Right kidney (tissue), 1 donor: ENCODE results near the gene MVB12B.

Source experiments
- DNase-seq: peaks from one replicate; pipeline ENCODE4 v3.0.0-alpha.2; 2016

Gene MVB12B

DNA sequence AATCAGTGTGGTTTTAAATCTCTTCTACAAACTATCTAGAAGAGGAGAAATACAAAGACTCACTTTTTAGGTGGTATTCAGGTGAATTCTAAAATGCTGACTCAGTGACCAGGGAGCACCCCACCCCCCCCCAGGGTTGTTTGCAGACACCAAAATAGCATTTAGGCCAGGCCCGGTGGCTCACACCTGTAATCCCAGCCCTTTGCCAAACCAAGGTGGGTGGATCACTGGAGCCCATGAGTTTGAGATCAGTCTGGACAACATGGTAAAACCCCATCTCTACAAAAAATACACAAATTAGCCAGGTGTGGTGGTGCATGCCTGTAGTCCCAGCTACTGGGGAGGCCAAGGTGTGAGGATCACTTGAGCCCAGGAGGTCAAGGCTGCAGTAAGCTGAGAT lies 168.1 kb downstream of the MVB12B start:
- DNase-seq, result no peak

DNA sequence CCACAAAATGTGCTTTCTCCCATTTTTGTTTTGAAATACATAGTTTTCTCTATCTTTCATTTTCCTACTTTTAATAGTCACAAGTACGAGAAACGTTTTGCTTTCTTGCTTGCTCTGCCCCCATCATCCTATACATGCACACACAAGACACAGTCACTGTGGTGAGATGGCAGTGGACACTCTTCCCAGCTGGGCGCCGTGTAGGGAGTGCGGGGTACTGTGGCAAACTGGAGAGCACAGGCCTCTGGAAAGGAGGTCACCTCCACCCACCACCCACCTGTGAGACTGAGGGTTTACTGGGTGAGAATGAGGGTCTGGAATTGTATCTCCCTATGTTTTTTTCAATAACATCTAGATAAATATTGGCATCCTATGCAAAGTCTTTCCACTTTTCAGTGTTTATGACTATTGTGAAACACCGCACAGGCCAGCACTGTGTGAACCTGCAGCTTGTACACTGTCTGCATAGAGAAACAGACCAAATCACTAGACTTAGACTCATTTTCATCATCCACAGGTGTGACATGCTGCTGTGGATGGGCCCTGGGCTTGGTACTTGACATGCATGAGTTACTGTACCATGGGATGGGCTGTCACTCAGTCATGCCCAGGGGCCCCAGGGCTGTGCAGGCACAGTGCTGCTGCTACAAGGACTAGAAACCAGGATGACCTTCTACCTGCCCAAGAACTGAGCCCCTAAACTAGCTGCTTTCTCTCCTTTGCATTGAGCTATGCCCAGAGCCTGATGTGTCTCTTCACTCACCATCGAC lies 169.0 kb downstream of the MVB12B start:
- no peak for DNase-seq

DNA sequence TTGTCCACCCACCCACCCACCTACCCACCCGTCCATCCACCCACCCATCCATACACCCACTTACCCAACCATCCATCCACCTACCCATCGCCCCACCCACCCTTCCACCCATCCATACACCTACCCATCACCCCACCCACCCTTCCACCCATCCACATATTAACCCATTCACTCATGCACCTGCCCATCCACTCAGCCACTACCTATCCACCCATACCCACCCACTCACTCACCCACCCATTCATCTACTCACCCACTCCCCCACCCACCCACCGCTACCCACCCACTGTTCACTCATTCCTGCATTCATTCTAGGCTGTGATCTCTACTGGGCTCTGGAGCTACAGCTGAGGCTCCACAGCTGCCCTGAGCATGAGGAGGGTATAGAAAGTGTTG lies 169.6 kb downstream of the MVB12B start:
- no peak for DNase-seq

DNA sequence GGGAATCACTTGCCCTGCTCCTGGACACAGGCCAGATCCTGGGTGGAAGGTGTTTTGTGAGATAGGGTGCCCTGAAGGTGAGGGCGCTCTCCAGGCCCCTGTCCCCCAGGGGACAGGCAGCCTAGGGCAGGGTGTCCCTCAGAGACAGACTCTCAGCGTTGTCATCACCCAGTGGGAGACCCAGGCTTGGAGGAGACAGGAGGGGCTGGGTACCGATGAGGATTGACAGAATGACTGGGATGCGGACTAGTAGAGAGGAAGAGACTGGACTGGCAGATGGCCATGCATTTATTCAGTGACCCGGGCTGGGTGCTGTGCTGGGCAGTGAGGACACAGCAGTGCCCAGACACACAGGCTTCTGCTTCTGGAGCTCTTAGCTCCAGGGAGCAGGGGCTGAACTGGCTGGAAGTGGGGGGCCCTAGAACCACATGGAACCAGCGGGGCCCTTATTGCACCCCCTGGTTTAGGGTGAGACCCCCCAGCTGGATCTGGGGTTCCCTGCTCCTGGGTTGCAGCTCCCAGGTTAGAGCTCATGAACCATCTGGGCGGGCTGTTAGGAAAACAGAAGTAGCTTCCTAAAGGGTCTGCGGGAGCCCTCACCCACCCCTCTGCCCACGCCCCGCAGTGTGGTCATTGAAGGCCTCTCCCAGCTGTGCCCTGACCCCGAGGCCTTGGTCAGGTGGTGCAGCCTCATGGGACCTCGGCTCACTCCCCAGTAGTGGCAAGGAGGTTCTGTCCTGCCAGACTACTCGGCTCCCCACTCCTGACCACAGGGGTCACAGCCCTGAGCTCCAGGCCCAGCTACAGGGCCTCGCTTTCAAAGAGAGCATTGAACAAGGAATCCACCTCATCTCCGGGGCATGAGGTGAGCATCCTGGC lies 170.4 kb downstream of the MVB12B start:
- no peak for DNase-seq

DNA sequence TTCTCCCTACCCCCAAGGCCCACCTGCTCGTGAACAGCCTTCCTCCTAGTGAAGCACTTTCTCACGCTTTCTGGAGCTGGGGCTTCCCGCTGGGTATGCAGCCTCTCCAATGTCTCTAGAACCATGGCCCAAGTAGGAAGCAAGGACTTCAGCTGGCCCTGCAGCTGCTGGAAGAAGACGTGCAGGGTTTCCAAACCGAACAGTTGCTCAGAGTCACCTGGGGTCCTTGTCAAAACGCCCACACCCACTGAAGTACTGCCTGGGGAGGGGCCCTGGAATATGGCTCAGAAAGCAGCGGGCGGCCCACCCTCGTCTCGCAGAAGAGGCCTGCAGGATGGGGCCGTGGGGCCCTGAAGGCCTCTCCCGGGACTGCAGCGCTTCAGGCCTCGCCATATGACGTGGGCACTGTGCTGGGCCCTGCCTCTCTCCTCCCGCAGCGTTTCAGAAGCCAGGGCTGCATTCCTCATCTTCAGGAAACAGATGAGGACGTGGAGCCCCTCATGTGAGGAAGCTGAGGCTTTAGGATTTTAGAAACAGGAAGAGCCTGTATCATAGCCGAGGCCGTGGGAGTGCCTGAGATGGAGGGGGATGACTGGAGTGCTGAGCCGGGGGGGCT lies 171.1 kb downstream of the MVB12B start:
- DNase-seq, result no peak

DNA sequence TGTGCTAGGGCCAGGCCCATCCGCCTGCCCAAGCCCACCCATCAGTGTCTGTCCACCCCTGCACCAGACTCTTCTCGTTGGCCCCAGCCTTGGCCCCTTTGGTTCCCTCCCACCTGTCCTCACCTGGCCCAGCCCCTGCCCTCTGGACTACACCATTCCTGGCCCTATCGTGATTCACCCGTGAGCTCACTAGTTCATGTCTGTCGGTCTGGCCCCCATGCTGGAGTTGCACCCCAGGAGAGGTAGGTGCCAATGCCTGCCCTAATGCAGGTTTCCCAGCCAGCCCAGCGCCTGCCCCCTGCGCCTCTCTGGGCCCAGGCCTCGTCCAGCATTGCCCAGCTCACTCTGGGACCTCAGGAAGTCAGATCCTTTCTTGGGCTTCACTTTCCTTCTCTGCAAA lies 171.7 kb downstream of the MVB12B start:
- no peak for DNase-seq

DNA sequence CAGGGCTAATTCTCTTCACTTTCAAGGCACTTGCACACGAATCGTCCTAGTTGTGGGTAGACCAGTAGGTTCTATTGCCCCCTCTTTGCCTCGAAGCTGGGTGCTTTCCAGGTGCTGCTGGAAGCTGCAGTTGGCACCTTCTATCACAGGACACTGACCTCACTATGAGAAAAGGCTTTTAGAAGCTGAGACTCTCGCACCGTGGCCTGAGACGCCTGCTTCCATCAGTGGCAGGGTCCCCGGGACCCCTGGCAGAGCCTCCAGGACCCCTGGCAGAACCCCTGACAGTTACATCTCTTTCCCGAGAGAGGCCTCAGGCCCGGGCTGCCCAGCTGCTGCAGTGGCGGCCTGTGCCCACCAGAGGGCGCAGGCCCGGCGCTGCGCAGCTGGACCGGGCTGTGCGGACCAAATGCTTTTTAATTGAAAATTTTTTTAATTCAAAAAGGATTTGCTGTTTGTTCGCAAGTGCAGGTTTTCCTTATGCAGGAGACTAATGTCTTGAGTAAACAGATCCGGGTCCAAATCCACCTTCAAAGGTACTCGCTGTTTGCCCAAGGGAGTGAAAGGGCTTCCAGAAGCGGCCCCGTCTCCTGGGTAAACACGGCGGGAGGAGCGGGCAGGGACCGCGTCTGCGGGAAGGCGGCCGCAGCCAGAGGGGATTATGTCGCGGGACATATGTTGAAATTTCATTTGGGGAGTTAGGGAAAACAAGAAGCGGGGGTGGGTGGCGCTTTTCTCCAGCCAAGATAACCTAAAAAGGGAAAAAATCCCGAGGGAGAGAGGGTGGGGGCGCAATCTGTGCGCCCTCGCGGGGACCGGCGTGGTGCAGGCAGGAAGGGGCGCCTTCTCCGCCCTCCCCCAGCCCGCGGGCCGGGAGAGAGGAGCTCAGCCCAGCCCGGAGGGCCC lies 172.6 kb downstream of the MVB12B start:
- DNase-seq, result peak; percentile 85

DNA sequence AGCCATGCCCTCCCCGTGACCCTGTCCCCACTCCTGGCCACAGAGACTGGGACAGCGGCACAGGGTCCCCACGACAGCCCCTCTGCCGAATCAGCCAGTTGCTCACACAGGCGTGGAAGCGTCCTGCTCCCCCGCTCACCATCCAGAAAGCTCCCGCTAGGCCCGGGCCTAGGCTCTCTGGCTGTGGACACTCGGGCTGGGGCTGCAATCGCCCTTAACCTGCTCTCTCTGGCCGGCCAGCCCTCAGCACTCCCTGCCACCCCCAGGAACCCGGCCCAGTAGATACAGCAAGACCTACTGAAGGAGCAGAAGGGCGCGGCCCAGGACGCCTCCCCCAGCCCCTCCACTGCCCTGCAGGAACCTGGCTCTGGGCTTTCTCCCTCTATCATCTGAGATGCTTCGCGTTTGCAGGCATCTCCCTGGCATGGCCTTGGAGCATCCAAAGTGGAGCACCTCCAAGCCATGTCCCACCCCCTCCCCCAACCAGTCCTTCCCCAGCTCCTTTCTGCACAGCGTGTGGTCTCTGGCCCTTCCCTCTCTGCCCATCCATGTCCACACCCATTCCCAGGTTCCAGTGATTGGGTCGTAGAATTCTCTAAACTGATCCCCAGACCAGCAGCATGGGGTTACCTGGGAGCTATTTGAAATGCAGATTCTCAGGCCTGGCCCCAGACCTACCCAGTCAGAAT lies 173.4 kb downstream of the MVB12B start:
- DNase-seq, result peak; percentile 54

DNA sequence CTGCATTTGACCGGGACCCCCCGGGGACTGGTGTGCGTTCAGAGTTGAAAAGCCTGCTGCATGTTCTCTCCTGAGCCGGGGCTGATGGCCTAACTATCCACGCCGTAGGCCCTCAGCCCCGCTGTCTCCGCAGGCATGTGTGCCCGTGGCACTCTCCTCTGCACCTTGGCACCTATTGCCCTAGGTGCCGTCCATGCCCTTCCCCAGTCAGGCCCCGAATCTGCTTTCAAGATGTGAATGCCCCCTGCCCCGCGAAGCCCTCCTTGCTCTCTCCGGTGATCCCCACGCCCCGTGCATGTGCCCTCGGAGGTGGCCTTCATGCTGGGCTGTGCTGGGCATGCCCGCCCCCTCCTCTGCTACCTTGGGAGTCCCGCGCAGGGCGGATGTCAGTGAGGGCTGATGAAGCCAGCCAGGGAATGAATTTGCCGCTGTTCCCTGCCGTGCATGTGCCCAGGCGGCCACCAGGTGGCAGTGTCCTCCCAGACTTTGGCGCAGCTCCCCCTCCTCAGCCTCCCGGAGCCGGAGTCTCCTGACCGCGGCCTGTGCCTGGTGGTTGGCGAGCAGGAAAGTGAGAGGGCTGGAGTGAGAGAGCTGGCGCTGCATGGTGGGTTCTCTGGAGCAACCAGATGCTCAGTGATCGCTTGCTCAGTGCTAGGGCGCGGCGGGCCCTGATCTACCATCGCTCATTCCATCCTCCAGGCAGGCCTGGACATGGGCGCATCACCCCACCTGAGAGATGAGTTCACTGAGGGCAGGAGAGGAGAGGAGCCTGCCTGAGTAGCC lies 174.2 kb downstream of the MVB12B start:
- peak; percentile 75 for DNase-seq

DNA sequence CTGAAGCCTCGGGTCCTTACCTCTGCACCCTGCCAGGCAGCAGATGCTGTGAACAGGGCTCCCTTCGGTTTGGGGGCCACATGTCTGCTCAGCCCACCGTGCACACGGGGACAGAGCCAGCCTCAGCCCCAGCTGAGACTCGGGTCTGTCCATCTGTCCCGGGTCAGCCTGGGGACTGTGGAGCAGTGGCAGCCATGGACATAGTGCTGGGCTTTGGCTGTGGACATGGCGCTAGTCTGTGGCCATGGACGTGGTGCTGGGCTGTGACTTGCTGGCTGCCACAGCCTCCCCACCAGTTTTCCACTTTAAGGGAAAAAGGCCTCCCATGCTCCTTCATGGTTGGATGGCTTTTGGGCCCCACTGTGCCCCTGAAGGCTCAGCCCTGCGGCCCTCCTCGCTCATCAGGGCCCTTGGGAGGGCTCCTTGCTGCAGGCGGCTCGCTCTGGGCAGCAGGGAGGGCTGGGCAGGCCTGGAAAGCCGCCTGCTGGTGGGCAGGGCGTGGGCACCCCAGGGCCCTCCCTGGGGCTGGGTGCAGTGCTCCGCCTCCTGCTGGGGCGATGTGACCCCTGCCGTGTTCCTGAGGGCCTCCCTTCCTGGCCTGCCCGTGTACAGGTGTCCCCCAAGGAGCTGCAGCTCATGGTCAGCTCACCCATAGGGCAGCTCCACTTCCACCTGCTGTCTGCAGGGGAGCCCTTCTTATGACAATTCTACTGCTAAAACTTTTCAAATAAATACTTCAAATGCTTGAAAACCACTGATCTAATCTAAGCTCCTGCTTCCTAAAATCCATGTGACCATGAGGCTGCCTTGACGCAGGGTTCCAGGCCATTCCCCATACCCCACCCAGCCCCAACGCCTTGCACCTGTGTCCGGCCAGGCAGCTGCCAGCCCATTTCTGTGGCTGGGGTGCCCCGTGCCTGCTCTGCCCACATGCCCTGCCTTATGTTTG lies 175.0 kb downstream of the MVB12B start:
- DNase-seq, result no peak

DNA sequence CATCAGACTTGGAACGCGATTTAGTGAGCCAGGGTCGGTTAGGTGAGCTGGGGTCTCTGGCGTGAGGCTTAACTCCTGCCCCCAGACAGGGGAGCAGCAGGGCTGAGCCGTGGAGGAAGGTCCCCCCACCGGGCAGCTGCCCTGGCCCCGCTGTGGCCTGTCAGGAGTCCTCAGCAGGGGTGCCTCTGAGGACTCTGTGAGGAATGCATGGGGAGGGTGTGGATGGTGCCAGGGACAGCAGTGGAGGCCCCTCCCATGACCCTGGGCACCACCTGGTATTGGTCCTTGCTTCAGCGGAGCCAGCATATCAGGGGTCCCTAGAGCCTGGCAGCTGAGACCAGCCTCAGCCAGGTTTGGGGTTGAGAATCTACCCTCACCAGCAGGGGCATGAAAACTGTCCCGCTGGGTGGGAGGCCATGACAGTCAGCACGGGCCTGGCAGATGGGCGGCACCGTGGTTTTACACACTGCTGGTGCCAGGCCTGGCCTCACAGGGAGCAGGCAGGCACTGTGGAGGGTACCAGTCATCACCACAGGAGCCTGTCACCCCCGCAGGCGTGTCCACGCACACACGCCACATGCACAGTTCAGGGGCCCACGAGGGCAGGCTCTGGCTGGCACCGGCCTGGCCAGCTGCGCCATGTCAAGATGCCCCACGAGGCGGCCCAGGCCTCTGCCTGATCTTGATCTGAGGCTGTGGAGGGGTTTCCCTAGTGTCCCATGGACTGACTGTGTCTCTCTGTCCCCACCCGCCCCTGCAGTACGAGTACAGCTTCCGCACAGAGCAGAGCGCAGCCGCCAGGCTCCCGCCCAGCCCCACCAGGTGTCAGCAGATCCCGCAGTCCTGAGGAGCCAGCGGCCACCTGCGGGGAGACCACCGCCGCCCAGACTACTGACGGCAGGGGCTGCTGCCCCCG lies 176.0 kb downstream of the MVB12B start:
- DNase-seq, result no peak

DNA sequence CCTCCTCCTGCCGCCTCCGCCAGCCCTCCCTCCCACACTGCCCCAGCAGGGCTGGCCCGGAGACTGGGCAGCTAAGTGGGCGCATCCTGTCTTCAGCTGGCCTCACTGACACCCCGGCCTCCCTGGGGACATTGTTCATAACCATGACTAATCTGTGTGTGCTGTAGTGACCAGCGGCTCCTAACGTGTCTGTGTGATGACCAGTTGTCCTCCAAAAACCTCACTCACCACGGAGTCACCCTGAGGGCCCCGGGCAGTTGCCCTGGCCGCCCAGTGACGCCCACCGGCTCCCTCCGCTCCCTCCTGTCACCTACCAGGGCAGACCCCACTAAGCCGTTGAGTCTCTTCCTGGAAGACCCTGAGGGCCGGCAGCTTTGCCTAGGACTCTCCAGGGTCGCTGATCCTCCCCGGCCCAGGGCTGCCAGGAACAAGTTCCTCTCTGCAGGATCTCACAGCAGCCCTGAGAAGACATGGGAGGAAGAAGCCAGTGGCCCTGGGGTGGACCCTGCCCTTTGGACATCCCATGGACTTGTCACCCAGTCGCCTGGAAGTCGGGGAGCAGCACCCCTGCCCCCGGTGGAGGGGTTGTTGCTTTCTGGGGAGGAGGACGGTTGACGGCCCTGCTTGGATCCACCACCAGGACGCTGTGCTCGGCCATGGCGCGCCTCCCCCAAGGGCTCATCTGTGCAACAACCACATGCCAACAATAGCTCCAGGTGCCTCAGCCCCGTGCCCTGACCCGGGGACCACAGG lies 176.9 kb downstream of the MVB12B start:
- no peak for DNase-seq

DNA sequence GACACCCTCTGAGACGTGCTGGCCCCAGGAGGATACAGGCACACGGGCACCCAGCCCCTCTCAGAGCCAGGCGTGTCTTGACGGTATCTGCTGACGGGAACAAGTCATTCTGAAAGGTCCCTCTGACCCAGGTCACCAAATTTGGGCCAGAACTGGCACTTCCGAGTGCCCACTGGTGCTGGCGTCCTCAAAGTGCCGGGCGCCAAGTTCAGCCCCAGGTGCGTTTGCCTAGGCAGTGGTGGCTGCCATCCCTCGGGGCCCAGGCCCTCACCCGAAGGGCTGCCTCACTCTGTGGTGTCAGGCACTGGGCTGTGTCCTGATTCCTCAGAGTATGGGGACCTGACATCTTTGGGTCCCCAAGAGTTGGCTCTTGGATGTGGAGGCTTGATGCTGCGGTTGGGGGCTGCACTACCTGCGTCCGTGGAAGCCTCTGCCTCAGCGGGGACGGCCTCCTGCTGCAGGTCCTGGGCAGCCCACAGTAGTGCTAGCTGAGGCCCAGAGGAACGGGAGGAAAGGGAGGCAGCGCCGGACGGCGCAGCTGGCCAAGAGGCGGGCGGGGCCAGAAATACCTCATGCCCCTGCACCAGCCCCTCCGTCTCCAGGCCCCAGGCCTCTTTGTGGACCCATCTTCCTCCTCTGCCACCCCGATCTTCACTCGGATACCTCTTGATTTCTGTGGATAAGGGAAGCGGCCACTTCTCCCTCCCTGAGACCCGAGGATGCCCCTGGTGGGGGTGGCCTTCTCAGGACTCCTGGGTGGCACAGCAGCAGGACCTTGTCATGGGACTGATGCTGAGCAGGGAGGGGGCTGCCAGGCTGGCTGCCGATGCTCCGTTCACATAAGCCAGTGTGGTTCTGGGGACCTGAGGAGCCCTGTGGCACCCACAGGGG lies 177.7 kb downstream of the MVB12B start:
- no peak for DNase-seq

DNA sequence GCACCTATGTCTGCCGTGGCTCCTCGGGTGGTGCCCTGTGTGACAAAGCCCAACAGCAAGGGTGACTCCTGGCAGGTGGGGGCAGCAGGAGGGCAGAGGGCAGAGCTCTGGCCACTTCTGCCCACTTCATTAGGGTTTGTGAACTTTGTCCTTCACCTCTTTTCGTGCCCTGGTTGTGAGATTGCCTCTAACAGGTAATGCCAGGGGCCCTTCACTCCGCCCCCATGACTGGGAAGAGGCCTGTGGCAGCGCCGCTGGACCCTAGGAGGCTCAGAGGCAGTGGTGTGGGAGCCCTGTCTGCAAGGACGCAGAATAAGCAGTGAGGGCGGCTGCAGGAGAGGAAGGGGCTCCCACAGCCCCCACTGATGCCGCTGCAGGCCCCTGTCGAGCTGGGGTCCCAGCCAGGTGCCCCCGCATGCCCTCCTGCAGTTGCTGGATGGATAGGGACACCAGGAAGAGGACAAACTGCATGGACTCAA lies 178.4 kb downstream of the MVB12B start:
- DNase-seq, result no peak

DNA sequence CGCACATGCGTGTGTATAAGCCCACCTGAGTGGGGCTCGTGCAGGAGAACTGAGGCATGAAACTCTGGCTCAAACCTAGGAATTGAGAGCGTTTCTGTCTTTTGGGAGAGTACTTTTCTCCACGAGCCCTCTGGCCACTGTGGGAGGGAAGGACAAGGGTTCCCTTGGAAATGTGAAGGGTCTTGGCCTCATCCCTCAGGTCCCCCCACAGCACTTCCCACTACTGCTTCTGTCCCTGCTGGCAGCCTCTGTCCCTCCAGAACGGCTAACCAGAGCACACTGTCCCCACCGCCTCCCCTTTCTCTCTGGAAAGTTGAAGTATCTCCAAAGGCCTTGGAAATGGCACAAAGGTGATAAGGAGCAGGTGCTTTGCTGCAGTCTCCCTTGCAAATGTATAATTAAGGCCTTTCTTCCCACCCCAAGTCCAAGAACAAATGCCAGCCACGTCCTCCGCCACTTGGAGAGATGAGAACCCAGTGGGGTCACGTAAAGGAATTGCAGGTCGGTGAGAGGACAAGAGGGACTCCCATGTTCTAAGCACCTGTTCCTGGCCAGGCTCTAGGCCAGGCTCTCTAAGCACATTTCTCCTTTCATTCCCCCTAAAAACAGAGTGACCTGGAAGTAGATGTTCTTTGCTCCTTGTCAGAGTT lies 179.2 kb downstream of the MVB12B start:
- no peak for DNase-seq
